Activated T-cell treated with anti-CD3 and anti-CD28 coated beads for 1 hour (primary cell): ENCODE results near the gene CTNNA3.

Experiments used
- DNase-seq: peaks from one replicate; pipeline ENCODE4 v3.0.0-alpha.2; 2020; ENCODE audit warnings: low read depth

CTNNA3 gene

DNA sequence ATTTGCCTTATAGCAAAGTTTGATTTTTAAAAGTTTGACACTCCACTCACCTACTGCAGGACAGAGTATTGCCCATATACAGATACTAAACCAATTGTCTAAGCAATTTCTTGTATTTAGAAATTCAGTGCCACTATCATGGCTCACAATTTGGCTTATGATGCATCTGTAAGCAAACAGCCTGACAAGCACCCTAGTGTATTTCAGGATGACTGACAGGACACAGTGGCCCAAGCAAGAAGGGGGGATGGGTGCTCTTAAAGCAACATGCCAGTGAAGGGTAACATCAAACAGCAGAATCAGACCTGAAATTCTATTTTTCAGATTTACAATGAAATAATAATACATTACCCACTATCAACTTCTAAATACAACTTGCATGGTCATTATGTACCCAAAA lies 30.5 kb downstream of the CTNNA3 start:
- no peak for DNase-seq

GRCh38 chr10:67664942-67665341 lies 31.1 kb downstream of the CTNNA3 start:
- no peak for DNase-seq

DNA sequence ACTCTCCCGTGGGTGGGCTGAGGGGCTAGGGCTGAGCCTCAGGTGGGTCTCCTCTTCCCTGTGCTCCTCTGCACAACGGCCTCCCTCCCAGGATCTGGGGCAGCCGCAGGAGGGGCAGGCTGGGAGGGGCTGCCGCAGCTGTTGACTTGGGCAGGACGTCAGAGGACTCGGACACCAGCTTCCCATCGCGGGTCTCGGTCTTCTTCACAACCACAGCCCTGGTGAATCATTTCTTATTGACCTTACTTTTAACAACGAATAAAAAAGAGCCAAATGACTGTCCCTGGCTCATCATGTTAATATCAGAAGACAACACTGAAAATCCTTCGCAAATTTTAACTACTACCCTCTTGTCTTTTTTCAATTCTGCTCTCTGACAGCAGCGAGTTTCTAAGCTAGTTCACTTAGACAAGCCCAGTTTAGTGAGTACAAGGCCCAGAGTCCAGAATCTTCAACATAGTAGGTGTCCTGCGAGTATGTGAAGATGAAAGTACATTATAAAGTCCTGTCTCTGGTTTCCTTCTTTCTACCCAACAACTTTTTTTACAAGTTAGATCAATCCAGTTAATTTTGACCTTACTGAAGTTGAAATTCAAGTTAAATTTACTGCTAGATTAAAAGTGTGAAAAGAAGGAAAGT lies 32.4 kb downstream of the CTNNA3 start:
- DNase-seq = no peak

GRCh38 chr10:67662415-67662814 lies 33.6 kb downstream of the CTNNA3 start:
- no peak for DNase-seq

DNA sequence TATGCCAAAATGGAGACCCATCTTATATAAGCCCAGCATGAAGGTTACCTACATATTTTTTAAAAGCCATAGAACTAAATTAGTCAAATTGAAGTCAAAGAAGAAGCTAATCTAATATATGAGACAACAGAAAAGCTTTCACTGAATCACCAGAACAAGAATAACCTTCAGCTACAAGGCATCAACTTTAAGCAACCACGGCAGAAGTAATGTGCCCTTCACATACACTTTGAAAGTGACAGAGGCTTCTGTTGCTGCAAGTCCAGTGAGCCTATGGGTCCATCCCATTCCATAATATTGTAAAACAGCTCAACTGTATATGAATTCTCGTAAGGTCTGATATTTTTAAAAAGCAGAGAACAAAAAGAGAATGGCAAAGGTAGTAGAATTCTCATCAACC lies 36.5 kb downstream of the CTNNA3 start:
- no peak for DNase-seq

DNA sequence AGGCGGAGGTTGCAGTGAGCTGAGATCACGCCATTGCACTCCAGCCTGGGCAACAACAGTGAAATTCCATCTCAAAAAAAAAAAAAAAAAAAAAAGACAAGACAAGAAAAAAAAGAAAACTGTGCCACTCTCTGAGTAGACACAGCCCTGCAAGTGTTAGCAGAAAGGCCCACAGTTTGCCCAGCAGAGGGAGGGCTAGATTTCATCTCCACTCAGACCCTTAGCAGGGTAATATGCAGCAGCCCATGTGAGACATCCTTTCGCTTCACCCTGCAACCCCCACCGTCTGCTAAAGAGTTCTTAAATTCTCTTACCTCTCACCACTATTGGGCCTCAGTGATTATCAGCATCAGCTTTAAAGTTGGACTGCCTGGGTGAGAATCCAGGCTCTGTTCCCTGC lies 38.2 kb downstream of the CTNNA3 start:
- no peak for DNase-seq

DNA sequence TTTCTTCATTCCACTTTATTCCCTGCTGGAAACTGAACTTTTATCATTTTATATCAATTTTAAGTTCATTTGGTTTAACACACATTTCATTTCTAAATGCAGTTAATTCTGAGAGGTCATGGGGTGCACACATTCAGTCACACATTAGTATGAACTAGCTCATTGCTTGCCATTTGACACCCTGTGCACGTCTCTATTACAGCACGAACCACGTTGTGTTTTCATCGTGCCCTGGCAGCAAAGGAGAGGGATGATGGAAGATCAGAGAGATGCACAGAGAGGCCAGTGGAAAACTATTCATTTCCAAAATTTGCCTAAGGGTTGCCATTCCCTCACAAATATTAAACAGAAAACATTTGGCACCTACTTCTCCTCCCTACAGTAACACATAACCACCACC lies 45.4 kb downstream of the CTNNA3 start:
- no peak for DNase-seq

DNA sequence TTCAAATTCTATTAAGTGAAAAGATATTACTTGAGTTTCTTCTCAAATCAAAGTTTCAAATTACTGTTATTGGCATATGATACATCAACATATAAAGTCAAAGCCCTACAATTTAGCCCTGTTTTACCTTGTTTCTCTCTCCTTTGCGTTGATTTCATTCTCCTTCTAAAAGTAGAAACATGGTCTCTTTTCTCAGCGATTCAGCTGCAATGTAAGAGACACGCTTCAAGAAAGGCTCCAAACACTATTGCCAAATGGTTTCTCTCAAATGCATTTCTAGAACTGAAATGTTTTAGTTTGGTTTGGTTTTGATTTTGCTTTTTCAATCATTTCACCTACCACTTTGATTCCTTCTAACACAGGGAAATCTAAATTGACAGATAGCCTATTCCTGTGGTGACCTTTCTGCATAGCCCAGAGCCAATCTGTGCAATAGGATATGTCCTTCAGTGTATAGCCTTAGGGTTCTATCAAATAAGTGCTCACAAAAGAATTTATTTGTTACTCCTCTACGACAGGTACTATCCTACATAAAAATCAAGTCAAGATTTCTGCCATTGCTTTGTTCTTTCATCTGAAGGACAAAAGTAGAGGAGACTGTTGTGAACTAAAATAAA lies 47.3 kb downstream of the CTNNA3 start:
- no peak for DNase-seq

- DNase-seq = no peak
Observed at GRCh38 chr10:67630904-67631303, 65.1 kb downstream of the CTNNA3 start.

DNA sequence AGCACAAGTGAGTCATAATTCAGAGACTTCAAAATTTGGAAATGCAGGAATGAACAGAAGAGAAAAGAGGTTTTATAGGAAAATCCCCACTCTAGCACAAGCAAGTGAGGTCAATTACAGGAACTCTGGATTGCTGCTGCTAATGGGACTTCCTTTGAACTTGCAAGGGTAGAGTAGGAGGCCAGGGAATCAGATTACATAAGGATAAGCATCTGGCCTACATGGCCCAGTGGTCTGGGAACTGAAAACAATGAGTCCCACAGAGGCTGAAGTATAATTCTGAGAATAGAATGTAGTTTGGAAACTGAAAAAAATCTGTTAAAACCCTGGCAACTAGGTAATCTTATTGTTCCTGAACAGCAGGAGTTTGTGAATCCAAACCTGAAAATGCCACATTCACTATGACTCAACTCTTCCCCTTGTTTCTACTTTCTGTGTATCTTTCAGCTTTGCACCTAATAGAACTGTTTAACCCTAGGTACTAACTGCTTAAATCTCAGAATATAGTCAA lies 66.5 kb downstream of the CTNNA3 start:
- no peak for DNase-seq

- no peak for DNase-seq
Observed at GRCh38 chr10:67622984-67623383, 73.0 kb downstream of the CTNNA3 start.

- no peak for DNase-seq
Observed at GRCh38 chr10:67622511-67622910, 73.5 kb downstream of the CTNNA3 start.

GRCh38 chr10:67621834-67622233 lies 74.2 kb downstream of the CTNNA3 start:
- no peak for DNase-seq

DNA sequence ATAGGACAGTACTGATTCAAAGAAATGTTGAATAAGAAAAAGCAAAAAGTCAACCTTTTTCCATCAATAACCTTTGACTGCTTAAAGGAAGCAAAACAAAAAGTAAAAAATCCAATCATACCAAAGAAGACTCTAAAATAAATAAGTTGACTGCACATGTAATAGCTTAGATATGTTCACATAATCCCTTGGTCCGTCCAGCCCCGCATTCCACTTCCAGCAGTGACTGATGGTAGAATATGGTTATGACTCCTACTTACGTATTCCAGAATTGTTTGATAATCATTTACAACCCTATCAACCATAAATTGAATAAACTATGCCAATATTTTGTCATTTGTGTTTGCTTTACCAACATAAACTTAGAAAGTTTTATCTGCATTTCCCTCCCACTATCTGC lies 77.9 kb downstream of the CTNNA3 start:
- no peak for DNase-seq

- DNase-seq = peak; percentile 21
Observed at GRCh38 chr10:67612577-67613537, 83.1 kb downstream of the CTNNA3 start.

DNA sequence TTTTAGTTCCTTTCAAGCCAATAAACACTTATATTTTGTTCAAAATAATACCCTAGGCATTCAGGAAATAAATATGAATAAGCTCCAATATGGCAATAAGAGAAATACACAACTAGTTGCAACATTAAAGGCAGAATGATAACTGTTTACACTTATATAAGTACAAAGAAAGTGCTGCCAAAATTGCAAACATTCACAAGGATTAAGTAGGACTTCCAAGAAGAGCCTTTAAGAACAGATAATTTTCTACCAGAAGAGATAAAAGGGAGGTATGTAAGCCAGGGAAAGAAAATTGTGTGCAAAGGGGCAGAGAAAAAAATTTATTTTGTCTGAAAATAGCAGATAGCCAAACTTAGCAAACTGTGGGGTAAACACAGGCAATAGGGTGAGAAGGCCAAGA lies 83.8 kb downstream of the CTNNA3 start:
- DNase-seq = no peak

DNA sequence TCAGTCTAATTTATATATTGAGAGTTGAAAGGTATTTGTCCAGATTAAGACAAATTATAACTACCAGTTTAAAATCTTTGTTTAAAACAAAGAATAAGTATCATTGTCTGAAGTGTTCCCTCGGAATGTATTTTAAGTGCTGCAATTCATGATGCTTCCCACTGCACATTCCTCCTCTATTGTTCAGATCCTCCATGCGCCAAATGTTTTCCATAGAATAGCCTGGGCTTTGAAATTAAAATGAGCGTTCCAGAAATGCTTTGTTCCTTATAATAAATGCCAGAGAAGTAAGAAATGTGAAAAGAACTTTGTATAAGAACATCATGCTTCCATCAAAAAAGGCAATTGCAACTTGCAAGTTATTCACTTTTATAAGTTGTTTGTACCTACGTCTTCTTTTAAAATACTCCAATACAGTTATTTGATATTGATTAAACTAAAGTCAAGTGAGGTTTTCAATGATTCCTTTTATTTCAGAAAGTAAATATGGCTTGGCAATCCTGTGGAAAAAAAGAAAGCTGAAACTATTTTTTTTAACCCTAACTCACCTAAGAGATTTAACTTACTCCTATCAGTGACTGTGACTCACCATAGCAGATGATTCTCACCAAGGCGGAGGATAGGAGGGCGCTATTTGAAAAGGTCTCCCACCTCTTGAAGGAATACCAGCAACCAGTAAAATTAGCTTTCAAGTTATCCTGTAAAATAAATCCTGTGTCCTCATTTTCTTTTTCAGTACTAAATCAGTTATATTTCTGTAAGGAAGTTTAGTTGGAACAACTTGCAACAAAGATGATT lies 85.8 kb downstream of the CTNNA3 start:
- DNase-seq = no peak

GRCh38 chr10:67608001-67608400 lies 88.0 kb downstream of the CTNNA3 start:
- no peak for DNase-seq

DNA sequence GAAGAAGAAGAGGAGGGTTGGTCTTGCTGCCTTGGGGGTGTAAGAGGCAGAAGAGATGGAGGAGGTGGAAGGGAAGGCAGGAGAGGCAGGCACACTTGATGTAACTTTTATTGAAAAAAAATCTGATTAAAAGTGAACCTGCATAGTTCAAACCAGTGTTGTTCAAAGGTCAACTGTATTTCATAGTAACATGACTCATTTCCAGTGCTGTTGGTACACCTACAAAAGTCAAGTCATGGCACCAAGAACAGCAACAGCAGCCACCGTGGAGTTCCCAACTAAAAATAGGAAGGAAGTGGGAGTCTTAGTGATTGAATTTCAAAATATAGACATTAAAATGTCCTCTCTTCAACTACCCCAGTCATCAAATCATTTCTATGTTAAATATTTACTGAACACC lies 88.5 kb downstream of the CTNNA3 start:
- DNase-seq = no peak

DNA sequence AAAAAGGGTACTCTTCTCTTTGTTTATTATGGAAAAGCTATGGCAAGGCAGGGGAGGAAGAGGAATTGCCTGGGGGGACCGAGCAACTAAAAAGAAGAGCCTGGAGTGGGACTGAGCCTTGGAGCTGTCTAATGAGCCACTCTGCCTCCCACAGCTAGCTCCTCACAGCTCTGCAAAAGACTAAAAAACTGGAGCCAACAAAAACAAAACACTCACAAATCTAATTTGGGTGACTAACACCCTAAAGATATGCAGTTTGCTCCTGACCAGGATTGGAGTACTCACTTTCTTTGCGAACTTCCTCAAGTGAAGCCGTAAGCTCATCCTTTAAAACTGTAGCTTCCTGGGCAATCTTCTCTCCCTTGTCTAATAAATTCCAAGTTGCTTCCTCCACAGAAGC lies 89.4 kb downstream of the CTNNA3 start:
- DNase-seq = no peak

DNA sequence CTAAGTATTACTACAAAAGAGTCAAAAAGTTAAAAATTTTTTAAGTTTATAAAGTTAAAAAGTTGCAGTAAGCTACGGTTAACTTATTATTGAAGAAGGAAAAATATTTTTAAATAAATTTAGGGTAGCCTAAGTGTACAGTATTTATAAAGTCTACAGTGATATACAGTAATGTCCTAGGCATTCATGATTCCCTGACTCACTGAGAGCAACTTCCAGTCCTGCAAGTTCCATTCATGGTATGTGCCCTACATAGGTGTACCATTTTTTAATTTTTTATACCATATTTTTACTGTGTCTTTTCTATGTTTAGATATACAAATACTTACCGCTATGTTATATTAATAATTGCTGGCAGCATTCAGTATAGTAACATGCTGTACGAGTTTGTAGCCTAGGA lies 92.3 kb downstream of the CTNNA3 start:
- DNase-seq = no peak

DNA sequence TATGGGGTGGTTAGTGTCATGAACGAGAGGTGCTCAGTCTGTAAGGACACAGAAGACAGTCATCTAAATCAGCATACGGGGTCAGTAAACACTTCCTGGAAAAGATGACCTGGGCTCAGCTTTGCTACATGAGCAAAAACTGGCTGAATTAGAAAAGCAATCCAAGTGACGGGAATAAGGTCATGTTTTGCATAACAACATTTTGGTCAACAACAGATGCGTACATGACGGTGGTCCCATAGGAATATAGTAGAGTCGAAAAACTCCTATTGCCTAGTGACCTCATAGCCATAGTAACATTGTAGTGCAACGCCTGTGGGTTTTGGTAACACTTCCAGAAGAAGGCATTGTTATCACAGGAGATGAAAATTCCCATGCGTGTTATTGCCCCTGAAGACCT lies 92.9 kb downstream of the CTNNA3 start:
- DNase-seq = no peak
